NB4 (cell line): ENCODE measurements around the gene SOS2.

Experiments
- POLR2A ChIP-seq: IDR thresholded peaks from 2 replicates; pipeline ENCODE4 v1.6.1; 2011; ENCODE audit warnings: mild to moderate bottlenecking; ENCODE audit not compliant: insufficient read length; ENCODE audit errors: extremely low read depth
- TF ChIP-seq, protein P1 (sequence below): IDR thresholded peaks from one replicate; pipeline ENCODE4 v1.5.1; 2012; ENCODE audit warnings: low read depth, low read length

DNA sequence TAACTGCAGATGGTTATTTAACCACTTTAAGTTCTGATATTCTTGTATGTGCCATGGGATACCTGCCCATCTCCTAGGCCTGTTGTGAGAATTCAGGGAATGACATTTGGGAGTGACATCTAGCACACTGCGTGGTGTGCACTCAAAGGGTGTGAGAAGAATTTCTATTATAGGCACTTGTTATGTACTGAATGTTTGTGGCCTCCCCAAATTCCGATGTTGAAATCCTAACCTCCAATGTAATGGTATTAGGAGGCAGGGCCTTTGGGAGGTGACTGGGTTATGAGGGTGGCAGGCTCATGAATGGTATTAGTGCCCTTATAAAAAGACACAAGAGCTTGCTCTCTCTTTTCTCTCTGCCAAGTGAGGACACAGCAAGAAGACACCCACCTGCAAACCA is 142.6 kb downstream of the SOS2 start:
- TF ChIP-seq, protein P1, sequence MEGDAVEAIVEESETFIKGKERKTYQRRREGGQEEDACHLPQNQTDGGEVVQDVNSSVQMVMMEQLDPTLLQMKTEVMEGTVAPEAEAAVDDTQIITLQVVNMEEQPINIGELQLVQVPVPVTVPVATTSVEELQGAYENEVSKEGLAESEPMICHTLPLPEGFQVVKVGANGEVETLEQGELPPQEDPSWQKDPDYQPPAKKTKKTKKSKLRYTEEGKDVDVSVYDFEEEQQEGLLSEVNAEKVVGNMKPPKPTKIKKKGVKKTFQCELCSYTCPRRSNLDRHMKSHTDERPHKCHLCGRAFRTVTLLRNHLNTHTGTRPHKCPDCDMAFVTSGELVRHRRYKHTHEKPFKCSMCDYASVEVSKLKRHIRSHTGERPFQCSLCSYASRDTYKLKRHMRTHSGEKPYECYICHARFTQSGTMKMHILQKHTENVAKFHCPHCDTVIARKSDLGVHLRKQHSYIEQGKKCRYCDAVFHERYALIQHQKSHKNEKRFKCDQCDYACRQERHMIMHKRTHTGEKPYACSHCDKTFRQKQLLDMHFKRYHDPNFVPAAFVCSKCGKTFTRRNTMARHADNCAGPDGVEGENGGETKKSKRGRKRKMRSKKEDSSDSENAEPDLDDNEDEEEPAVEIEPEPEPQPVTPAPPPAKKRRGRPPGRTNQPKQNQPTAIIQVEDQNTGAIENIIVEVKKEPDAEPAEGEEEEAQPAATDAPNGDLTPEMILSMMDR: no peak
- TF ChIP-seq POLR2A: no peak
